Thymus (tissue), 11 donors: ENCODE data around the gene ANOS1. TPM values are rescaled to one million over a fixed set of nuclear protein-coding genes. Genes with fewer than 3 reads are reported as not detected.
"Not testable (repeated sequence)": the region's sequence is repeated elsewhere in the genome, so short reads cannot be mapped to it uniquely, and the experiment has no call there.

Source experiments
- DNase-seq, 9 donors: peaks; one replicate each; pipeline ENCODE4 v3.0.0-alpha.2; 2013; ENCODE audit warnings: low spot score in 9 of 9, low read depth in 6 of 9, missing footprints in 1 of 9
- H3K27ac ChIP-seq, 2 donors: one replicate each; pipeline ENCODE4 v1.5.1; 2013; ENCODE audit warnings: control low read depth in 1 of 2, low read depth in 1 of 2, low read length in 1 of 2, mild to moderate bottlenecking in 1 of 2, moderate library complexity in 1 of 2
- H3K27me3 ChIP-seq, 2 donors: one replicate each; pipeline ENCODE4 v1.5.1; 2013; ENCODE audit warnings: low read length in 1 of 2; ENCODE audit not compliant: control insufficient read depth in 2 of 2, insufficient read depth in 1 of 2
- H3K36me3 ChIP-seq, 2 donors: one replicate each; pipeline ENCODE4 v1.5.1; 2013; ENCODE audit warnings: low read length in 1 of 2, mild to moderate bottlenecking in 1 of 2, moderate library complexity in 1 of 2; ENCODE audit not compliant: control insufficient read depth in 2 of 2, insufficient read depth in 2 of 2
- H3K4me1 ChIP-seq, 2 donors: one replicate each; pipeline ENCODE4 v1.5.1; 2013; ENCODE audit warnings: low read length in 2 of 2; ENCODE audit not compliant: control insufficient read depth in 2 of 2, insufficient read depth in 2 of 2
- H3K4me3 ChIP-seq, 2 donors: one replicate each; pipeline ENCODE4 v1.5.1; 2013; ENCODE audit warnings: low read length in 2 of 2, control low read depth in 1 of 2, mild to moderate bottlenecking in 1 of 2
- H3K9me3 ChIP-seq, 2 donors: one replicate each; pipeline ENCODE4 v1.5.1; 2013; ENCODE audit warnings: low read length in 1 of 2, mild to moderate bottlenecking in 1 of 2; ENCODE audit not compliant: control insufficient read depth in 2 of 2, insufficient read depth in 1 of 2
- WGBS: extraction: QIAGEN DNeasy Blood & Tissue Kit; methylation state at CpG from one replicate; pipeline ENCODE4 v1.1.7; 2013; 5-methylcytosine and 5-hydroxymethylcytosine counted together
- polyA plus RNA-seq: library from polyadenylated mRNA; stranded (reverse); fragments of 200-250 nt; gene quantifications from one replicate; pipeline ENCODE4 v1.2.3, GENCODE V29; 2013
- total RNA-seq: library from RNA; stranded (reverse); fragments of 120-200 nt; gene quantifications from one replicate; pipeline ENCODE4 v1.2.4, GENCODE V29; 2013
- donor health status: healthy.

Gene ANOS1
- total and polyA plus RNA-seq, 2 donors: 1.3 to 3.4 TPM

GRCh38 chrX:8520178-8520577 lies 211.8 kb downstream of the ANOS1 start:
- Histone ChIP-seq H3K9me3 (no peaks in the 10 kb centered on the region), H3K4me1 (no peaks in the 10 kb centered on the region), H3K4me3 (no peak overlapping the region), H3K36me3 (no peaks in the 10 kb centered on the region), H3K27me3 (no peaks in the 10 kb centered on the region), H3K27ac (no peak overlapping the region)
- 61% methylated on average over 3 of the region's 3 CpGs for WGBS
- no peak for DNase-seq

- no peaks in the 10 kb centered on the region for H3K9me3 ChIP-seq
- no peak overlapping the region for H3K4me3 ChIP-seq
- H3K27ac ChIP-seq: no peak overlapping the region
- H3K27me3 ChIP-seq: no peaks in the 10 kb centered on the region
- H3K36me3 ChIP-seq: no peaks in the 10 kb centered on the region
- no peak for DNase-seq
- H3K4me1 ChIP-seq: no peaks in the 10 kb centered on the region
- 90% methylated on average over 6 of the region's 6 CpGs for WGBS
Observed at GRCh38 chrX:8504451-8504850, 227.5 kb downstream of the ANOS1 start.

- not testable (repeated sequence) for DNase-seq, H3K4me3 ChIP-seq
Observed at GRCh38 chrX:8502101-8502500, 229.8 kb downstream of the ANOS1 start.

GRCh38 chrX:8500203-8500602 lies 231.7 kb downstream of the ANOS1 start:
- no peak for DNase-seq
- Histone ChIP-seq H3K27me3 (no peaks in the 10 kb centered on the region), H3K36me3 (no peaks in the 10 kb centered on the region), H3K9me3 (no peaks in the 10 kb centered on the region), H3K4me3 (no peak overlapping the region), H3K27ac (no peak overlapping the region), H3K4me1 (no peaks in the 10 kb centered on the region)
- WGBS: 94% methylated on average over 4 of the region's 4 CpGs

More at GRCh38 chrX:8502101-8502500, 229.8 kb downstream of the ANOS1 start:
- 98% methylated on average over 21 of the region's 21 CpGs for WGBS
- H3K36me3 ChIP-seq, H3K27ac ChIP-seq, H3K9me3 ChIP-seq, H3K4me1 ChIP-seq, H3K27me3 ChIP-seq: not testable (repeated sequence)

GRCh38 chrX:8495036-8495435 lies 236.9 kb downstream of the ANOS1 start:
- 79% methylated on average over 4 of the region's 4 CpGs for WGBS
- DNase-seq, H3K4me3 ChIP-seq: not testable (repeated sequence)

GRCh38 chrX:8484360-8484949 lies 247.5 kb downstream of the ANOS1 start:
- WGBS: 84% methylated on average over 8 of the region's 8 CpGs
- DNase-seq: no peak
- no peaks in the 10 kb centered on the region for H3K9me3 ChIP-seq
- no peaks in the 10 kb centered on the region for H3K4me1 ChIP-seq
- no peaks in the 10 kb centered on the region for H3K36me3 ChIP-seq
- no peak overlapping the region for H3K4me3 ChIP-seq
- no peaks in the 10 kb centered on the region for H3K27me3 ChIP-seq
- H3K27ac ChIP-seq: no peak overlapping the region

More at GRCh38 chrX:8495036-8495435, 236.9 kb downstream of the ANOS1 start:
- H3K4me1 ChIP-seq, H3K9me3 ChIP-seq, H3K27me3 ChIP-seq, H3K27ac ChIP-seq, H3K36me3 ChIP-seq: not testable (repeated sequence)

Other genes starting within 250 kb of the ANOS1 start
- not detected for gene FAM9A, start 69.2 kb upstream of the ANOS1 start, total RNA-seq
- not detected for gene FAM9A, start 69.2 kb upstream of the ANOS1 start, polyA plus RNA-seq